Smooth muscle cell (in vitro differentiated cells): ENCODE measurements around the gene C1QTNF7. TPM values are rescaled to one million over a fixed set of nuclear protein-coding genes. Genes with fewer than 3 reads are reported as not detected.

ENCODE experiments used
- DNase-seq: peaks from one replicate; lab custom pipeline; 2025; ENCODE audit not compliant: unreplicated experiment; lab: John Stamatoyannopoulos, UW
- H2AFZ ChIP-seq: fragments of 200-600 bp; sonication (generic); 2 replicates; pipeline ENCODE4 v1.6.0; 2016; ENCODE audit warnings: antibody characterized with exemption, low read depth, mild to moderate bottlenecking
- H3F3A ChIP-seq: fragments of 200-600 bp; sonication (generic); 2 replicates; pipeline ENCODE4 v1.6.0; 2017; ENCODE audit warnings: antibody characterized with exemption, low read depth
- H3K27ac ChIP-seq: fragments of 200-600 bp; sonication (generic); 2 replicates; pipeline ENCODE4 v1.5.1; 2016; ENCODE audit warnings: low read depth, mild to moderate bottlenecking
- H3K27me3 ChIP-seq: fragments of 200-600 bp; sonication (generic); 2 replicates; pipeline ENCODE4 v1.6.1; 2016; ENCODE audit warnings: low read depth, mild to moderate bottlenecking
- H3K36me3 ChIP-seq: fragments of 200-600 bp; sonication (generic); 2 replicates; pipeline ENCODE4 v1.5.1; 2016; ENCODE audit warnings: low read depth
- H3K4me1 ChIP-seq: fragments of 200-600 bp; sonication (generic); 2 replicates; pipeline ENCODE4 v1.5.1; 2016; ENCODE audit warnings: low read depth
- H3K4me2 ChIP-seq: fragments of 200-600 bp; sonication (generic); 2 replicates; pipeline ENCODE4 v1.6.0; 2016; ENCODE audit warnings: mild to moderate bottlenecking
- H3K4me3 ChIP-seq: fragments of 200-600 bp; sonication (generic); 2 replicates; pipeline ENCODE4 v1.5.1; 2016; ENCODE audit warnings: mild to moderate bottlenecking
- H3K79me2 ChIP-seq: fragments of 200-600 bp; sonication (generic); 2 replicates; pipeline ENCODE4 v1.6.0; 2016; ENCODE audit warnings: low read depth, mild to moderate bottlenecking
- H3K9ac ChIP-seq: fragments of 200-600 bp; sonication (generic); 2 replicates; pipeline ENCODE4 v1.6.0; 2016; ENCODE audit warnings: low read depth
- H3K9me3 ChIP-seq: fragments of 200-600 bp; sonication (generic); replicated peaks from 2 replicates; pipeline ENCODE4 v1.5.1; 2016; ENCODE audit warnings: low read depth
- H4K20me1 ChIP-seq: fragments of 200-600 bp; sonication (generic); 2 replicates; pipeline ENCODE4 v1.6.0; 2016; ENCODE audit warnings: low read depth
- WGBS: methylation state at CpG from one replicate; pipeline ENCODE4 v1.1.7; 2016; ENCODE audit warnings: low lambda C conversion rate; 5-methylcytosine and 5-hydroxymethylcytosine counted together
- polyA plus RNA-seq: library from polyadenylated mRNA; unstranded; fragments of >200 nt; fragmentation: Nextera tagmentation; extraction: Ambion mirVana; gene quantifications from 2 replicates; pipeline ENCODE4 v1.2.1, GENCODE V29; 2016
- total RNA-seq: library from RNA; depleted of rRNA; stranded (reverse); fragments of >200 nt; gene quantifications from 2 replicates; pipeline ENCODE4 v1.2.3, GENCODE V29; 2014
- TF ChIP-seq, protein P1 (sequence below): fragments of 200-600 bp; sonication (generic); IDR thresholded peaks from 2 replicates; pipeline ENCODE4 v1.5.1; 2017; ENCODE audit warnings: borderline replicate concordance, mild to moderate bottlenecking, antibody characterized with exemption; ENCODE audit not compliant: insufficient read depth, poor library complexity, severe bottlenecking

C1QTNF7 gene
- total and polyA plus RNA-seq, 2 experiments from 2014 or later, result 2.3 to 5.3 TPM

GRCh38 chr4:15382669-15383273 lies 45.1 kb upstream of the C1QTNF7 start:
- Histone ChIP-seq H3K27ac (no peak overlapping the region), H3K9me3 (no peaks in the 10 kb centered on the region), H3K4me2 (no peak overlapping the region), H3K4me1 (peaks cover 10% of the 10 kb centered on the region), H3K27me3 (no peaks in the 10 kb centered on the region), H3K36me3 (no peaks in the 10 kb centered on the region), H3K4me3 (no peak overlapping the region), H2AFZ (no peak overlapping the region), H4K20me1 (no peaks in the 10 kb centered on the region), H3F3A (peaks cover 8% of the 10 kb centered on the region), H3K9ac (no peak overlapping the region), H3K79me2 (no peaks in the 10 kb centered on the region)
- 74% methylated on average over 5 of the region's 5 CpGs for WGBS
- DNase-seq, result no peak
- TF ChIP-seq, protein P1, sequence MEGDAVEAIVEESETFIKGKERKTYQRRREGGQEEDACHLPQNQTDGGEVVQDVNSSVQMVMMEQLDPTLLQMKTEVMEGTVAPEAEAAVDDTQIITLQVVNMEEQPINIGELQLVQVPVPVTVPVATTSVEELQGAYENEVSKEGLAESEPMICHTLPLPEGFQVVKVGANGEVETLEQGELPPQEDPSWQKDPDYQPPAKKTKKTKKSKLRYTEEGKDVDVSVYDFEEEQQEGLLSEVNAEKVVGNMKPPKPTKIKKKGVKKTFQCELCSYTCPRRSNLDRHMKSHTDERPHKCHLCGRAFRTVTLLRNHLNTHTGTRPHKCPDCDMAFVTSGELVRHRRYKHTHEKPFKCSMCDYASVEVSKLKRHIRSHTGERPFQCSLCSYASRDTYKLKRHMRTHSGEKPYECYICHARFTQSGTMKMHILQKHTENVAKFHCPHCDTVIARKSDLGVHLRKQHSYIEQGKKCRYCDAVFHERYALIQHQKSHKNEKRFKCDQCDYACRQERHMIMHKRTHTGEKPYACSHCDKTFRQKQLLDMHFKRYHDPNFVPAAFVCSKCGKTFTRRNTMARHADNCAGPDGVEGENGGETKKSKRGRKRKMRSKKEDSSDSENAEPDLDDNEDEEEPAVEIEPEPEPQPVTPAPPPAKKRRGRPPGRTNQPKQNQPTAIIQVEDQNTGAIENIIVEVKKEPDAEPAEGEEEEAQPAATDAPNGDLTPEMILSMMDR, result no peak

DNA sequence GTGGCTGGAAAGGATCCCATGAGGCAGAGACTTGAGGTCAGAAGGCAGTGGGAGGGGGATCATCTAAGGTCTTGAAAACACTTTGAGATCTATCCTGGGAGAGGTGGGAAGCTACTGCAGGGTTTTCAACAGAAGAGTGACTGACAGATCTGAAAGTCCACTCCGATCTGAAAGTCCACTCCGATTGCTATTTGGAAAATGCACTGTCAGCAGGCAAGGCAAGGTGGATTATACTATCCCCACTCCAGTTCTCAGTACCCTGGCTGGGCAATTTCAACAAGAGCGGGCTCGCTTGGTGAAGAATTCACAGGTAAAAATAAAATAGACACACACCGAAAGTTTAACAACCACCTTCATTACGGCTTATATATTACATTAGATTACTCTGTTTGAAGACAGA lies 42.3 kb upstream of the C1QTNF7 start:
- no peaks in the 10 kb centered on the region for H3K36me3 ChIP-seq
- no peaks in the 10 kb centered on the region for H3K9me3 ChIP-seq
- H3K79me2 ChIP-seq, result no peaks in the 10 kb centered on the region
- DNase-seq, result no peak
- H3K27me3 ChIP-seq, result no peaks in the 10 kb centered on the region
- no peak overlapping the region for H3K27ac ChIP-seq
- H3K9ac ChIP-seq, result no peak overlapping the region
- 95% methylated on average over 6 of the region's 6 CpGs for WGBS
- no peak overlapping the region for H2AFZ ChIP-seq
- H3K4me1 ChIP-seq, result no peaks in the 10 kb centered on the region
- no peak overlapping the region for H3K4me2 ChIP-seq
- H3F3A ChIP-seq, result no peaks in the 10 kb centered on the region
- TF ChIP-seq, protein P1, result no peak
- H4K20me1 ChIP-seq, result no peaks in the 10 kb centered on the region
- no peak overlapping the region for H3K4me3 ChIP-seq

DNA sequence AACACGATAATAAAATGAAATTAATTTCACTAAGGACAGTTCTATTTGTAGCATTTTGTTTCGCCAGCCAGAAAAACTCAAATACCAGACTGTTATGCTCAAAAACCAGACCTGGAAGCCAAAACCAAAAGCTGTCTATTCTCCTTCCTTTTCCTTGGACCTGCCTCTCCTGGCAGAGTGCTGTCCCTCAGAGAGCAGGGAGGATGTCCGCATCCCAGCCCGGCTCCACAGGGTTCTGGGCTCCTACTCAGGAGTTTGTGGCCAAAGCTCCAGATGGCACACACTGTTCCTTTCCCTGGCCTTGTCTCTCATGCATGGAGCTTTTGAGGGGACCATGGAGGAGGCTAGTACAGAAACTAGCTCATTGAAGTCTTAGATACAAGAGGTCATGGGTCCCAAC lies 41.9 kb upstream of the C1QTNF7 start:
- no peaks in the 10 kb centered on the region for H3K4me1 ChIP-seq
- TF ChIP-seq, protein P1, result no peak
- no peak overlapping the region for H3K4me2 ChIP-seq
- H3K9ac ChIP-seq, result no peak overlapping the region
- H3K27ac ChIP-seq, result no peak overlapping the region
- DNase-seq, result no peak
- no peaks in the 10 kb centered on the region for H4K20me1 ChIP-seq
- no peaks in the 10 kb centered on the region for H3K79me2 ChIP-seq
- H3K9me3 ChIP-seq, result no peaks in the 10 kb centered on the region
- no peak overlapping the region for H2AFZ ChIP-seq
- H3K27me3 ChIP-seq, result no peaks in the 10 kb centered on the region
- H3K4me3 ChIP-seq, result no peak overlapping the region
- no peaks in the 10 kb centered on the region for H3K36me3 ChIP-seq
- WGBS, result 92% methylated on average over 4 of the region's 4 CpGs
- H3F3A ChIP-seq, result no peaks in the 10 kb centered on the region

DNA sequence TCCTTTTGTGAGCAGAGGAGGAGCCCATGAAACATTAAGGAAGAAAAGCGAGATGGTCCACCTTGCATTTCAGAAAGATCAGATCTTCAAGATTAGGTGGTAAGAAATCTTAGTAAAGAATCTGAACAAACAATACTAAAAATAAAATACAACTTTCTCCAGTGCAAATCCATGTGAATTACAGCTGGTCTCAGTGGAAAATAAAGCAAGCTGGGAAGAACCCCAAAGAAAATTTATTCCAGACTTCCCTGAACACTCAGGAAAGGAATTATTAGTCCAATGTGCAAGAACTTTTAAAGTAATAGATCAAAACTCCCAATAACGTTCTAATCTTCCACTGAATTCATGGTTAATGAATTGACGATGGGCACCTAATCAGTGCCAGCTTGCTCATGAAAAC lies 37.3 kb upstream of the C1QTNF7 start:
- Histone ChIP-seq H3K27ac (no peak overlapping the region), H3K9me3 (no peaks in the 10 kb centered on the region), H3K36me3 (no peaks in the 10 kb centered on the region), H3K4me3 (no peak overlapping the region), H2AFZ (no peak overlapping the region), H4K20me1 (no peaks in the 10 kb centered on the region), H3K27me3 (no peaks in the 10 kb centered on the region), H3K4me2 (no peak overlapping the region), H3K9ac (no peak overlapping the region), H3K79me2 (no peaks in the 10 kb centered on the region), H3K4me1 (no peaks in the 10 kb centered on the region), H3F3A (no peaks in the 10 kb centered on the region)
- DNase-seq, result no peak
- 90% methylated on average over 3 of the region's 3 CpGs for WGBS
- TF ChIP-seq, protein P1, result no peak
